ENCODE measurements around the gene SCCPDH.

SCCPDH gene

GRCh38 chr1:246793356-246793896, 69.2 kb downstream of the SCCPDH start:
- no peak overlapping the region for H3K27ac ChIP-seq (replicated peaks)
- TF ChIP-seq POLR2AphosphoS5 (IDR thresholded peaks at IDR 0.05; ENCODE audit: low read depth) (no peak), SPI1 (IDR thresholded peaks at IDR 0.05; ENCODE audit: borderline replicate concordance, low read depth) (no peak), GABPA (IDR thresholded peaks at IDR 0.05; ENCODE audit: low read depth) (no peak), REST (IDR thresholded peaks at IDR 0.05; ENCODE audit: insufficient replicate concordance, low read depth) (no peak), CTCF (IDR thresholded peaks at IDR 0.05; ENCODE audit: insufficient read depth, low read length) (no peak)
- H3K27me3 ChIP-seq (ENCODE audit: insufficient read depth, poor library complexity, severe bottlenecking): no peaks in the 10 kb centered on the region
- no peak for DNase-seq (ENCODE audit: low read depth in 1 of 2, low spot score in 1 of 2)
- H3K4me3 ChIP-seq (replicated peaks; ENCODE audit: insufficient read depth, low read length): no peak overlapping the region

GRCh38 chr1:246794048-246794827, 70.0 kb downstream of the SCCPDH start:
- TF ChIP-seq REST (IDR thresholded peaks at IDR 0.05; ENCODE audit: insufficient replicate concordance, low read depth): no peak
- no peak for TF ChIP-seq SPI1 (IDR thresholded peaks at IDR 0.05; ENCODE audit: borderline replicate concordance, low read depth)
- no peak for TF ChIP-seq GABPA (IDR thresholded peaks at IDR 0.05; ENCODE audit: low read depth)
- no peak for TF ChIP-seq CTCF (IDR thresholded peaks at IDR 0.05; ENCODE audit: insufficient read depth, low read length)
- TF ChIP-seq POLR2AphosphoS5 (IDR thresholded peaks at IDR 0.05; ENCODE audit: low read depth): no peak
- H3K27me3 ChIP-seq (ENCODE audit: insufficient read depth, poor library complexity, severe bottlenecking): no peaks in the 10 kb centered on the region
- no peak overlapping the region for H3K4me3 ChIP-seq (replicated peaks; ENCODE audit: insufficient read depth, low read length)
- DNase-seq (ENCODE audit: low read depth in 1 of 2, low spot score in 1 of 2): no peak
- no peak overlapping the region for H3K27ac ChIP-seq (replicated peaks)

- H3K27me3 ChIP-seq (ENCODE audit: insufficient read depth, poor library complexity, severe bottlenecking): no peaks in the 10 kb centered on the region
- H3K4me3 ChIP-seq (replicated peaks; ENCODE audit: insufficient read depth, low read length): no peak overlapping the region
- no peak for TF ChIP-seq POLR2AphosphoS5 (IDR thresholded peaks at IDR 0.05; ENCODE audit: low read depth)
- no peak for TF ChIP-seq CTCF (IDR thresholded peaks at IDR 0.05; ENCODE audit: insufficient read depth, low read length)
- TF ChIP-seq SPI1 (IDR thresholded peaks at IDR 0.05; ENCODE audit: borderline replicate concordance, low read depth): no peak
- TF ChIP-seq GABPA (IDR thresholded peaks at IDR 0.05; ENCODE audit: low read depth): no peak
- TF ChIP-seq REST (IDR thresholded peaks at IDR 0.05; ENCODE audit: insufficient replicate concordance, low read depth): no peak
- H3K27ac ChIP-seq (replicated peaks): no peak overlapping the region
- no peak for DNase-seq (ENCODE audit: low read depth in 1 of 2, low spot score in 1 of 2)
Measured at GRCh38 chr1:246794828-246795671, 70.8 kb downstream of the SCCPDH start.

Measured in HL-60 (cell line).